Loucy (cell line): Measurements from ENCODE around the gene UVRAG.

Source experiments
- H2AFZ ChIP-seq: fragments of 200-600 bp; sonication (generic); 2 replicates; pipeline ENCODE4 v1.6.0; 2016; ENCODE audit warnings: antibody characterized with exemption, mild to moderate bottlenecking, low read length, moderate library complexity
- H3F3A ChIP-seq: fragments of 200-600 bp; 2 replicates; pipeline ENCODE4 v1.6.0; 2016; ENCODE audit warnings: antibody characterized with exemption, low read depth, mild to moderate bottlenecking
- H3K27me3 ChIP-seq: fragments of 200-600 bp; sonication (generic); 2 replicates; pipeline ENCODE4 v1.6.1; 2014; ENCODE audit warnings: low read length, mild to moderate bottlenecking; ENCODE audit not compliant: insufficient read depth, poor library complexity, severe bottlenecking
- H3K36me3 ChIP-seq: fragments of 200-600 bp; sonication (generic); 2 replicates; pipeline ENCODE4 v1.6.1; 2016; ENCODE audit warnings: low read length; ENCODE audit not compliant: insufficient read depth
- H3K4me1 ChIP-seq: fragments of 200-600 bp; sonication (generic); 2 replicates; pipeline ENCODE4 v1.5.1; 2014; ENCODE audit warnings: low read length, mild to moderate bottlenecking; ENCODE audit not compliant: insufficient read depth, poor library complexity, severe bottlenecking
- H3K4me2 ChIP-seq: fragments of 200-600 bp; sonication (generic); 2 replicates; pipeline ENCODE4 v1.6.0; 2014; ENCODE audit warnings: antibody characterized with exemption, low read length, low read depth, mild to moderate bottlenecking; ENCODE audit not compliant: poor library complexity, severe bottlenecking
- H3K4me3 ChIP-seq: fragments of 200-600 bp; sonication (generic); 2 replicates; pipeline ENCODE4 v1.5.1; 2014; ENCODE audit warnings: low read length, mild to moderate bottlenecking, mixed read lengths; ENCODE audit not compliant: poor library complexity, severe bottlenecking
- H3K79me2 ChIP-seq: fragments of 200-600 bp; sonication (generic); 2 replicates; pipeline ENCODE4 v1.6.1; 2014; ENCODE audit warnings: low read length; ENCODE audit not compliant: insufficient read depth
- H3K9ac ChIP-seq: fragments of 200-600 bp; sonication (generic); 2 replicates; pipeline ENCODE4 v1.6.0; 2014; ENCODE audit warnings: mild to moderate bottlenecking, low read depth, low read length, moderate library complexity; ENCODE audit not compliant: poor library complexity, severe bottlenecking
- H3K9me2 ChIP-seq: fragments of 200-600 bp; sonication (generic); replicated peaks from 2 replicates; pipeline ENCODE4 v1.6.1; 2016; ENCODE audit warnings: low read depth, low read length, mixed read lengths
- H3K9me3 ChIP-seq: fragments of 200-600 bp; sonication (generic); 2 replicates; pipeline ENCODE4 v1.6.1; 2014; ENCODE audit warnings: mild to moderate bottlenecking, antibody characterized with exemption, low read length, low read depth; ENCODE audit not compliant: insufficient read depth
- H4K20me1 ChIP-seq: fragments of 200-600 bp; sonication (generic); 2 replicates; pipeline ENCODE4 v1.6.0; 2014; ENCODE audit warnings: antibody characterized with exemption, low read length, mild to moderate bottlenecking; ENCODE audit not compliant: insufficient read depth, poor library complexity, severe bottlenecking
- EZH2phosphoT487 ChIP-seq: fragments of 200-600 bp; IDR thresholded peaks from 2 replicates; pipeline ENCODE4 v1.6.1; 2018; ENCODE audit warnings: antibody characterized with exemption, mild to moderate bottlenecking, moderate library complexity, borderline replicate concordance
- TF ChIP-seq, protein P1 (sequence below): fragments of 200-600 bp; sonication (generic); conservative IDR thresholded peaks from 2 replicates; pipeline ENCODE4 v1.5.1; 2014; ENCODE audit warnings: mild to moderate bottlenecking, antibody characterized with exemption, low read length

The UVRAG gene

GRCh38 chr11:75786101-75786736 lies 28.8 kb upstream of the UVRAG start:
- peaks cover 11% of the 10 kb centered on the region for H3K4me1 ChIP-seq
- no peak overlapping the region for H3K4me2 ChIP-seq
- no peaks in the 10 kb centered on the region for H3K36me3 ChIP-seq
- no peaks in the 10 kb centered on the region for H4K20me1 ChIP-seq
- no peaks in the 10 kb centered on the region for H3K9me3 ChIP-seq
- TF ChIP-seq, protein P1, sequence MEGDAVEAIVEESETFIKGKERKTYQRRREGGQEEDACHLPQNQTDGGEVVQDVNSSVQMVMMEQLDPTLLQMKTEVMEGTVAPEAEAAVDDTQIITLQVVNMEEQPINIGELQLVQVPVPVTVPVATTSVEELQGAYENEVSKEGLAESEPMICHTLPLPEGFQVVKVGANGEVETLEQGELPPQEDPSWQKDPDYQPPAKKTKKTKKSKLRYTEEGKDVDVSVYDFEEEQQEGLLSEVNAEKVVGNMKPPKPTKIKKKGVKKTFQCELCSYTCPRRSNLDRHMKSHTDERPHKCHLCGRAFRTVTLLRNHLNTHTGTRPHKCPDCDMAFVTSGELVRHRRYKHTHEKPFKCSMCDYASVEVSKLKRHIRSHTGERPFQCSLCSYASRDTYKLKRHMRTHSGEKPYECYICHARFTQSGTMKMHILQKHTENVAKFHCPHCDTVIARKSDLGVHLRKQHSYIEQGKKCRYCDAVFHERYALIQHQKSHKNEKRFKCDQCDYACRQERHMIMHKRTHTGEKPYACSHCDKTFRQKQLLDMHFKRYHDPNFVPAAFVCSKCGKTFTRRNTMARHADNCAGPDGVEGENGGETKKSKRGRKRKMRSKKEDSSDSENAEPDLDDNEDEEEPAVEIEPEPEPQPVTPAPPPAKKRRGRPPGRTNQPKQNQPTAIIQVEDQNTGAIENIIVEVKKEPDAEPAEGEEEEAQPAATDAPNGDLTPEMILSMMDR, result no peak
- no peak for TF ChIP-seq EZH2phosphoT487
- no peaks in the 10 kb centered on the region for H3K9me2 ChIP-seq
- H3K27me3 ChIP-seq, result no peaks in the 10 kb centered on the region
- no peak overlapping the region for H3K4me3 ChIP-seq
- H3F3A ChIP-seq, result no peaks in the 10 kb centered on the region
- no peak overlapping the region for H3K9ac ChIP-seq
- no peak overlapping the region for H2AFZ ChIP-seq
- no peaks in the 10 kb centered on the region for H3K79me2 ChIP-seq

GRCh38 chr11:75789521-75789920 lies 25.5 kb upstream of the UVRAG start:
- no peak overlapping the region for H3K9ac ChIP-seq
- no peaks in the 10 kb centered on the region for H3K9me3 ChIP-seq
- no peak overlapping the region for H3K4me2 ChIP-seq
- H3K36me3 ChIP-seq, result no peaks in the 10 kb centered on the region
- no peak overlapping the region for H3K4me3 ChIP-seq
- H3K9me2 ChIP-seq, result no peaks in the 10 kb centered on the region
- no peak overlapping the region for H2AFZ ChIP-seq
- no peaks in the 10 kb centered on the region for H3F3A ChIP-seq
- TF ChIP-seq, protein P1, result no peak
- no peak for TF ChIP-seq EZH2phosphoT487
- H4K20me1 ChIP-seq, result no peaks in the 10 kb centered on the region
- no peaks in the 10 kb centered on the region for H3K79me2 ChIP-seq
- H3K27me3 ChIP-seq, result no peaks in the 10 kb centered on the region
- no peaks in the 10 kb centered on the region for H3K4me1 ChIP-seq

DNA sequence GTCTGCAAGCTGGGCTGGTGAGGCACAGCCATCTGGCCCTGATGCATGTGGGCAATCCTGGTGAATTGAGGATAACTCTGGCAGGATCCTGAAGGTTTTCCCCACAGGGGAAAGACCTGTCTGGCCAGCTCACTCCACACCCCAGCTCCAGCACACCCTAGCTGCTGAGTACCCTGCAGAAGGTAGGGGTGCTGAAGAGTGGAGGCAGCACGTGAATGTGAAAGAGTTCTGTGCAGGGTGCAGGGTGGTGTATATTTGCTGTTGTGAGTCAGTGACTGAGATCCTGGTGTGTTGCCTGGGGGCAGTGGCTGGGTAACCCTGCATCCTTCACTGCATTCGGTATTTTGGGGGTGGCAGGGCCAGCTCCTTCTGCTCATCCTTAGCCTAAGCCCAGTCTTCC lies 24.0 kb upstream of the UVRAG start:
- H3K4me2 ChIP-seq, result no peak overlapping the region

More for the DNA sequence above, 24.0 kb upstream of the UVRAG start:
- Histone ChIP-seq H3K9ac (no peak overlapping the region), H3K4me1 (no peaks in the 10 kb centered on the region), H3K36me3 (no peaks in the 10 kb centered on the region), H2AFZ (no peak overlapping the region), H3F3A (no peaks in the 10 kb centered on the region), H3K79me2 (no peaks in the 10 kb centered on the region), H3K9me2 (no peaks in the 10 kb centered on the region), H3K27me3 (no peaks in the 10 kb centered on the region), H3K4me3 (no peak overlapping the region), H3K9me3 (no peaks in the 10 kb centered on the region), H4K20me1 (no peaks in the 10 kb centered on the region)
- TF ChIP-seq, protein P1, result no peak
- no peak for TF ChIP-seq EZH2phosphoT487
